Neutrophil (primary cell): ENCODE measurements around the gene ACTMAP.

Experiments used
- H3K27ac ChIP-seq: fragments of 200-600 bp; sonication (generic); 2 replicates; pipeline ENCODE4 v1.5.1; 2016; ENCODE audit warnings: mild to moderate bottlenecking, moderate library complexity
- H3K27me3 ChIP-seq: fragments of 200-600 bp; sonication (generic); 2 replicates; pipeline ENCODE4 v1.6.0; 2016; ENCODE audit warnings: mild to moderate bottlenecking
- H3K36me3 ChIP-seq: fragments of 200-600 bp; sonication (generic); 2 replicates; pipeline ENCODE4 v1.5.1; 2017
- H3K4me1 ChIP-seq, 2 experiments: fragments of 200-600 bp in 1 of 2; sonication (generic) in 1 of 2; 1 replicate in 1 of 2; 2 replicates in 1 of 2; pipeline versions ENCODE4 v1.5.1 to v1.6.1; 2013 to 2016; ENCODE audit warnings: low read depth in 1 of 2, low read length in 1 of 2, mild to moderate bottlenecking in 1 of 2, moderate library complexity in 1 of 2; ENCODE audit not compliant: control insufficient read depth in 1 of 2, insufficient read depth in 1 of 2
- H3K4me3 ChIP-seq, 2 experiments: fragments of 200-600 bp in 1 of 2; sonication (generic) in 1 of 2; 1 replicate in 1 of 2; 2 replicates in 1 of 2; pipeline ENCODE4 v1.5.1; 2013 to 2016; ENCODE audit warnings: low read depth in 1 of 2, low read length in 1 of 2, mild to moderate bottlenecking in 1 of 2, moderate library complexity in 1 of 2
- H3K9me3 ChIP-seq: fragments of 200-600 bp; sonication (generic); 2 replicates; pipeline ENCODE4 v1.5.1; 2016
- TF ChIP-seq, protein P1 (sequence below): fragments of 200-600 bp; sonication (generic); IDR thresholded peaks from 2 replicates; pipeline ENCODE4 v1.5.1; 2016; ENCODE audit warnings: antibody characterized with exemption

Gene ACTMAP

DNA sequence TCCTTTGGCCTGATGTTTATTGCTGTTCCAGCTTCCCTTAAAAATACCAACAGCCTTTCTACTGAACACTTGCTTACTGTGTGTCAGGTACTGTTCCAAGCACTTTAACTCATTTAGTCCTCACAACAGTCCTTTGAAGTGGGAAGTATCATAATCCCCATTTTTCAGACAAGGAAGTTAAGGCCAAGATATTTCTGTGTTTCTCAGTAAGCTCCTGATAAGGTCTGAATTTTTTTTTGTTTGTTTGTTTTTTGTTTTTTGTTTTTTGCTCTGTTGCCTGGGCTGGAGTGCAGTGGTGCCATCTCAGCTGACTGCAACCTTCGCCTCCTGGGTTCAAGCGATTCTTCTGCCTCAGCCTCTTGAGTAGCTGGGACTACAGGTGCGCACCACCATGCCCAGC, 8.2 kb upstream of the ACTMAP start:
- no peak overlapping the region for H3K27ac ChIP-seq
- H3K4me3 ChIP-seq, result no peak overlapping the region
- H3K27me3 ChIP-seq, result no peaks in the 10 kb centered on the region
- TF ChIP-seq, protein P1, sequence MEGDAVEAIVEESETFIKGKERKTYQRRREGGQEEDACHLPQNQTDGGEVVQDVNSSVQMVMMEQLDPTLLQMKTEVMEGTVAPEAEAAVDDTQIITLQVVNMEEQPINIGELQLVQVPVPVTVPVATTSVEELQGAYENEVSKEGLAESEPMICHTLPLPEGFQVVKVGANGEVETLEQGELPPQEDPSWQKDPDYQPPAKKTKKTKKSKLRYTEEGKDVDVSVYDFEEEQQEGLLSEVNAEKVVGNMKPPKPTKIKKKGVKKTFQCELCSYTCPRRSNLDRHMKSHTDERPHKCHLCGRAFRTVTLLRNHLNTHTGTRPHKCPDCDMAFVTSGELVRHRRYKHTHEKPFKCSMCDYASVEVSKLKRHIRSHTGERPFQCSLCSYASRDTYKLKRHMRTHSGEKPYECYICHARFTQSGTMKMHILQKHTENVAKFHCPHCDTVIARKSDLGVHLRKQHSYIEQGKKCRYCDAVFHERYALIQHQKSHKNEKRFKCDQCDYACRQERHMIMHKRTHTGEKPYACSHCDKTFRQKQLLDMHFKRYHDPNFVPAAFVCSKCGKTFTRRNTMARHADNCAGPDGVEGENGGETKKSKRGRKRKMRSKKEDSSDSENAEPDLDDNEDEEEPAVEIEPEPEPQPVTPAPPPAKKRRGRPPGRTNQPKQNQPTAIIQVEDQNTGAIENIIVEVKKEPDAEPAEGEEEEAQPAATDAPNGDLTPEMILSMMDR, result no peak
- H3K36me3 ChIP-seq, result peaks cover 52% of the 10 kb centered on the region
- peaks cover 30 to 41% of the 10 kb centered on the region in 2 experiments for H3K4me1 ChIP-seq
- H3K9me3 ChIP-seq, result no peaks in the 10 kb centered on the region

DNA sequence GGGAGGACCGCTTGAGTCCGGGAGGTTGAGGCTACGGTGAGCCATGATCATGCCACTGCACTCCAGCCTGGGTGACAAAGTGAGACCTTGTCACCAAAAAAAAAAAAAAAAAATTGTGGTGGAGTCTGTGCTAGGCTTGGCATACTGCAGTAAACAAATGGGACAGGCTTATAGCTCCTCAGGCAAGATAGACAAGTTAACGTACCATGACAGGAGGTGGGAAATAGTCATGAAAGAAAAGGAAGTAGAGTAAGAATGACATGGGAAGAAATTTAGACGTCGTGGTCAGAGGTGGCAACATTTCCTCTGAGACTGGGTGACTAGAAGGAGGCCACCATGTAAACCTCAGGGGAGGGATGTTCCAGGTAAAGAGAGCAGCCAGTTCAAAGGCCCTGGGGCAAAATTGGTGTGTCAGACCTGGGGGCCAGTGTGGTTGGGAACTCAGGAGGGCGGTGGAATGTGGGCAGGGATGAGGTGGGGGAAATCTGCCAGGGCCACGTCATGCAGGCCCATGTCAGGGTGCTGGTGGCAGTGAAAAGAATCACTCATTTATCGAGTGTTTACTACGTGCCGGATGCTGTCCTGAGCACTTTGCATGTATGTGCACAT, 6.3 kb upstream of the ACTMAP start:
- Histone ChIP-seq H3K36me3 (peaks cover 33% of the 10 kb centered on the region), H3K4me1 (peaks cover 37 to 52% of the 10 kb centered on the region in 2 experiments), H3K9me3 (no peaks in the 10 kb centered on the region), H3K27ac (peak overlapping the region; percentile 72), H3K4me3 (no peak overlapping the region), H3K27me3 (no peaks in the 10 kb centered on the region)
- TF ChIP-seq, protein P1, result no peak

DNA sequence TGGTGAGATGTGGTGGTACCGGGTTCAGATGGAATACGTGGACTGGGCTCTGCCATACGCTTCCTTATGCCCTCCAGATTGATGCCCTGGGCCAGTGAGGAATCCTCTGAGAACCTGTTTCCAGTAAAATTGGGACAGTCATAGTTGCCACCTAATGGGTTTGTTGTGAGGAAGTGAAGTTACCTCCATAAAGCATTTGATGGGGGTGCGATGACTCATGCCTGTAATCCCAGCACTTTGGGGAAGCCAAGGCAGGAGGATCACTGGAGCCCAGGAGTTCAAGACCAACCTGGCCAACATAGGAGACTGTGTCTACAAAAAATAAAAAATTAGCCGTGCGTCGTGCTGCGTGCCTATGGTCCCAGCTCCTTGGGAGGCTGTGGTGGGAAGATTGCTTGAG, 5.5 kb upstream of the ACTMAP start:
- peaks cover 41 to 58% of the 10 kb centered on the region in 2 experiments for H3K4me1 ChIP-seq
- TF ChIP-seq, protein P1, result no peak
- H3K4me3 ChIP-seq, result no peak overlapping the region
- H3K36me3 ChIP-seq, result peaks cover 31% of the 10 kb centered on the region
- no peaks in the 10 kb centered on the region for H3K27me3 ChIP-seq
- peak overlapping the region; percentile 72 for H3K27ac ChIP-seq
- H3K9me3 ChIP-seq, result no peaks in the 10 kb centered on the region

DNA sequence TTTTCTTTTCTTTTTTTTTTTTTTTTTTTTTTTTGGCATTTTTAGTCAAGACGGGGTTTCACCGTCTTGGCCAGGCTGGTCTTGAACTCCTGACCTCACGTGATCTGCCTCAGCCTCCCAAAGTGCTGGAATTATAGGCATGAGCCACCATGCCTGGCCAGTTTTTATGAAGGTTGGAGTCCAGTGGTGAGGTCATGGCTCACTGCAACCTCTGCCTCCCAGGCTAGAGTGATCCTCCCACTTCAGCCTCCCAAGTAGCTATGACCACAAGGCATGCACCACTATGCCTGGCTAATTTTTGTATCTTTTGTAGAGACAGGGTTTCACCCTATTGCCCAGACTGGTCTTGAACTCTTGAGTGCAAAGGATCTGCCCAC, 5.0 kb upstream of the ACTMAP start:
- peaks cover 25% of the 10 kb centered on the region for H3K36me3 ChIP-seq
- no peaks in the 10 kb centered on the region for H3K27me3 ChIP-seq
- H3K4me3 ChIP-seq, result no peak overlapping the region
- TF ChIP-seq, protein P1, result no peak
- H3K9me3 ChIP-seq, result no peaks in the 10 kb centered on the region
- peak overlapping the region; percentile 72 for H3K27ac ChIP-seq
- H3K4me1 ChIP-seq, result peaks cover 41 to 58% of the 10 kb centered on the region in 2 experiments

DNA sequence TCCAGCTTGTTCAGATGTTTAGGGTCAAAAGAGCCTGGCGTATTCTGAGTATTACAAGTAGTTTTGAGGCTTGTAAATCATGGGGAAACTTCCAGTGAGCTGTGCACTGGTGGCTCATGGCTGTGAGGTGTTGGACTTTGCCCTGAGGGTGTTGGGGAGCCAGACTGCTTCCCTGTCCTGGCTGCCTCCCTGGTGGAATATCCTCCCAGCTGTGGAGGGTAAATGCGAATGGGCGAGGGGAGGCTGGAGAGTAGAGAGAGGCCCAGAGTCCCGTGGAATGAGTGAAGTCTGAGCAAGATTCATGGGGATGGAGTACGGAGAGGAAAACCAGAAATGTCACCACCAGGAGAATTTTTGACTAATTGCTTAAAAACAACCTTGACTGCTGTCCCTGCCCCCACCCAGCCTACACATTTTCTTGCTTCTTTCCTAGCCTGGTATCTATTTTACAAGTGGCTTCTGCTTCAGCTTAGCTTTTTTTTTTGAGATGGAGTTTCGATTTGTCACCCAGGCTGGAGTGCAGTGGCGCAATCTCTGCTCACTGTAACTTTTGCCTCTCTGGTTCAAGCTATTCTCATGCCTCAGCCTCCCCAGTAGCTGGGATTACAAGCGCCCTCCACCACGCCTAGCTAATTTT, 4.5 kb upstream of the ACTMAP start:
- TF ChIP-seq, protein P1, result no peak
- no peak overlapping the region for H3K4me3 ChIP-seq
- H3K36me3 ChIP-seq, result peaks cover 20% of the 10 kb centered on the region
- H3K27me3 ChIP-seq, result no peaks in the 10 kb centered on the region
- H3K27ac ChIP-seq, result peak overlapping the region; percentile 72
- peaks cover 46 to 62% of the 10 kb centered on the region in 2 experiments for H3K4me1 ChIP-seq
- no peaks in the 10 kb centered on the region for H3K9me3 ChIP-seq
